Measurements from ENCODE around the gene CCDC24. TPM values are rescaled to one million over a fixed set of nuclear protein-coding genes. Genes with fewer than 3 reads are reported as not detected.
A peak's percentile ranks its signal among the peaks of the same experiment; 100 is the strongest.

CCDC24 gene
- total RNA-seq, 1 donor from 2014 or later = 4.2 TPM

DNA sequence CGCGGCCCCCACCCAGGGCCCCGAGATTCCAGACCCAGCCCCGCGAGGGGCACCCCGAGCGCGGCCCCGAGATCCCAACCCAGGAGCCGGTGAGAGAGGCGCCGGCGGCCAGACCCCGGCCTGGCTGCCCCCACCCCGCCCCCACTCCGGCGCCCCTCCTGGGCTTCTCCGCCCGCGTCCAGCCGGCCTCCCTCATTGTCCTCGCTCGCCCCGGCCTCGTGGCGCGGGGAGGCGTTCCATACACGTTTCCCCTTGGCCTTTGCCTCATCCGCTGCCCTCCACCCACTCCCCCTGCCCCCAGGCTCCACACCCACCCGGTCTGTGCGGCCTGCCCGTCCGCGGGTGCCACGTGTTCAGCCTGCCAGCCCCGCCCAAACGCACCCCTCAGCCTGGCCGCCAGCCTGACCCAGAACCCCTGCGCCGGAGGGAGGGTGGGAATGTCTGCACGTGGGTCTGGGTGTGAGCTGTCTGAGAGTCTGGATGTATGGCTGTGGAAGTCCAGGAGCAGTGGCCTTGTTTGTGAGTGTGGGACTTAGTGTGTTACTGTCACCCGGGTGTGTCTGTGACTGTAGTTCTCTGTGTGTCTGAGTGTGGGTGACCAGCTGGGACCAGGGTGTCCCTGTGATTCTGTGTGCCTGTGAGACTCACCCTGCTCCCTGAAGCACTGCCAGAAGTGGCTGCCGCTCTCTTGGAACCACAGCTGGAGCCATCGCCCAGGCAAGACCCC is 11.7 kb upstream of the CCDC24 start:
- Histone ChIP-seq H4K20me1 (ENCODE audit: insufficient read depth, low read length) (peaks cover 77% of the 10 kb centered on the region), H3K9me3 (ENCODE audit: insufficient read depth, low read depth, low read length) (no peaks in the 10 kb centered on the region), H3K27me3 (ENCODE audit: insufficient read depth, low read length) (no peaks in the 10 kb centered on the region), H3K4me1 (ENCODE audit: insufficient read depth, low read length) (peaks cover 41% of the 10 kb centered on the region), H3K4me2 (ENCODE audit: low read length) (peak overlapping the region; percentile 97), H3K27ac (ENCODE audit: low read depth, low read length) (peak overlapping the region; percentile 48), H3K9ac (ENCODE audit: low read length) (peak overlapping the region; percentile 86), H3K4me3 (ENCODE audit: insufficient read depth, low read depth, low read length) (peak overlapping the region; percentile 71), H3K79me2 (ENCODE audit: insufficient read depth, low read length) (peaks cover 80% of the 10 kb centered on the region), H3K36me3 (ENCODE audit: insufficient read depth, low read length) (peaks cover 21% of the 10 kb centered on the region), H2AFZ (ENCODE audit: low read depth, low read length) (peak overlapping the region; percentile 46)
- Mint-ChIP-seq H3K27me3 (ENCODE audit: low read depth, unreplicated experiment) (no peaks in the 10 kb centered on the region), H3K4me3 (ENCODE audit: unreplicated experiment) (peak overlapping the region; percentile 91), H3K9me3 (ENCODE audit: unreplicated experiment) (no peaks in the 10 kb centered on the region), H3K27ac (ENCODE audit: unreplicated experiment) (peak overlapping the region; percentile 43), H3K4me1 (ENCODE audit: low read depth, unreplicated experiment) (peaks cover 41% of the 10 kb centered on the region), H3K36me3 (ENCODE audit: low read depth, unreplicated experiment) (peaks cover 26% of the 10 kb centered on the region)
- FAIRE-seq (no peak), DNase-seq (ENCODE audit: low read depth) (peak; percentile 41)
- TF ChIP-seq, protein P1, sequence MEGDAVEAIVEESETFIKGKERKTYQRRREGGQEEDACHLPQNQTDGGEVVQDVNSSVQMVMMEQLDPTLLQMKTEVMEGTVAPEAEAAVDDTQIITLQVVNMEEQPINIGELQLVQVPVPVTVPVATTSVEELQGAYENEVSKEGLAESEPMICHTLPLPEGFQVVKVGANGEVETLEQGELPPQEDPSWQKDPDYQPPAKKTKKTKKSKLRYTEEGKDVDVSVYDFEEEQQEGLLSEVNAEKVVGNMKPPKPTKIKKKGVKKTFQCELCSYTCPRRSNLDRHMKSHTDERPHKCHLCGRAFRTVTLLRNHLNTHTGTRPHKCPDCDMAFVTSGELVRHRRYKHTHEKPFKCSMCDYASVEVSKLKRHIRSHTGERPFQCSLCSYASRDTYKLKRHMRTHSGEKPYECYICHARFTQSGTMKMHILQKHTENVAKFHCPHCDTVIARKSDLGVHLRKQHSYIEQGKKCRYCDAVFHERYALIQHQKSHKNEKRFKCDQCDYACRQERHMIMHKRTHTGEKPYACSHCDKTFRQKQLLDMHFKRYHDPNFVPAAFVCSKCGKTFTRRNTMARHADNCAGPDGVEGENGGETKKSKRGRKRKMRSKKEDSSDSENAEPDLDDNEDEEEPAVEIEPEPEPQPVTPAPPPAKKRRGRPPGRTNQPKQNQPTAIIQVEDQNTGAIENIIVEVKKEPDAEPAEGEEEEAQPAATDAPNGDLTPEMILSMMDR (IDR thresholded peaks at IDR 0.05; ENCODE audit: insufficient read depth, low read depth, low read length) = no peak
- TF ChIP-seq EZH2 (IDR thresholded peaks at IDR 0.05; ENCODE audit: insufficient read depth, low read length) = no peak

DNA sequence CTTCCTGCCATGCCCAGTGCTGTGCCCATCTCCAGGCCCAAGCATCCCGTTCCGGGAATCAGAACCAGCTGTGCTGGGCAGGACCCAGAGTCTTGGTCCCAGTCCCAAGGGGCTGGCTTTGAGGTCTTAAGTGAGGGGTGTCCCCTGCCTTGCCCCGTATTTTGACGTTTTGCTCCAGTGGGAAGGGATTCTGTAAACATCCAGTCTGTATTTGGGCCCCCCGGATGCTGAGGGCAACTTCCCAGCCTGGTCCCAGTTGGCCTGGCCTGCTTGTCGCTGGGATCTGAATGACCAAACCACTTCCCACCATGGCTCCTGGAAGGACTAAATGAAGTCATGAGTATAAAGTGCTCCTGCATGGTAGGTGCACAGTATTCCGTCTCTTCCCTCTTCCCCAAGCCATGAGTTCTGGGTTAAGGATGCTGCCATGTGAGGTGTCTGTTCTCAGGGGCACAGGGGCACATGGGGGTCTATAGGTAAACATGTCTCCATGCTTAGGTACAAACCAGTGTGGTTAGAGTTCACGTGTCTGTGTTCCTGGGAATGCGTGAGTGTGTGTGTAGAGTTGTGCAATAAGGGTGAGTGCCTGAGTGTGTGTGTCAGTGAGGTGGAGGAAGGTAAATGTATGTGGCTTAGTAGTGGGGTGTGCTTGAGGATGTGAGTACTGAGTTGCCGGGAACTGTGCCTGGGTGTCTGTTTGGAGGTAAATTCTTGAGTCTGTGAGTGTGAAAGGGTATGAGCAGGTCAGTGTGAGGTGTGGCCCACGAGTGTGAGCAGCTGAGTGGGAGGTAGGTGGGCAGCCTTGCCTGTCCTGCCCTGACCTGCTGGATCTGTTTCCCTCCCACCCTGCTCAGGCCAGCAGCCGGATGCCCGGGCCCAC is 10.9 kb upstream of the CCDC24 start:
- Histone ChIP-seq H3K79me2 (ENCODE audit: insufficient read depth, low read length) (peaks cover 72% of the 10 kb centered on the region), H3K4me3 (ENCODE audit: insufficient read depth, low read depth, low read length) (peak overlapping the region; percentile 71), H3K9ac (ENCODE audit: low read length) (peak overlapping the region; percentile 86), H3K27ac (ENCODE audit: low read depth, low read length) (peak overlapping the region; percentile 48), H3K4me1 (ENCODE audit: insufficient read depth, low read length) (peaks cover 41% of the 10 kb centered on the region), H4K20me1 (ENCODE audit: insufficient read depth, low read length) (peaks cover 79% of the 10 kb centered on the region), H3K27me3 (ENCODE audit: insufficient read depth, low read length) (no peaks in the 10 kb centered on the region), H3K9me3 (ENCODE audit: insufficient read depth, low read depth, low read length) (no peaks in the 10 kb centered on the region), H2AFZ (ENCODE audit: low read depth, low read length) (peak overlapping the region; percentile 46), H3K4me2 (ENCODE audit: low read length) (peak overlapping the region; percentile 97), H3K36me3 (ENCODE audit: insufficient read depth, low read length) (peaks cover 21% of the 10 kb centered on the region)
- Mint-ChIP-seq H3K4me3 (ENCODE audit: unreplicated experiment) (peak overlapping the region; percentile 91), H3K4me1 (ENCODE audit: low read depth, unreplicated experiment) (peaks cover 41% of the 10 kb centered on the region), H3K27me3 (ENCODE audit: low read depth, unreplicated experiment) (no peaks in the 10 kb centered on the region), H3K9me3 (ENCODE audit: unreplicated experiment) (no peaks in the 10 kb centered on the region), H3K27ac (ENCODE audit: unreplicated experiment) (peak overlapping the region; percentile 6), H3K36me3 (ENCODE audit: low read depth, unreplicated experiment) (peaks cover 27% of the 10 kb centered on the region)
- DNase-seq (ENCODE audit: low read depth) = peak; percentile 52
- TF ChIP-seq, protein P1 (IDR thresholded peaks at IDR 0.05; ENCODE audit: insufficient read depth, low read depth, low read length) = no peak
- no peak for TF ChIP-seq EZH2 (IDR thresholded peaks at IDR 0.05; ENCODE audit: insufficient read depth, low read length)
- no peak for FAIRE-seq
